Activated T-helper 17 cell treated with anti-CD3 and anti-CD28 coated beads, Interleukin-2, amount 50 U/mL, for 72 hours (primary cell): ENCODE measurements around the gene EPM2AIP1. TPM values are rescaled to one million over a fixed set of nuclear protein-coding genes. Genes with fewer than 3 reads are reported as not detected.

ENCODE experiments used
- ATAC-seq: fragments of 150-1000 bp; cut with Tn5 transposase; replicated peaks from 2 replicates; pipeline ENCODE4 v1.10.0; 2021; ENCODE audit warnings: mild to moderate bottlenecking, moderate library complexity
- H3K27ac Mint-ChIP-seq: one replicate; pipeline ENCODE4 v1.8.0; 2022; ENCODE audit warnings: mixed read lengths
- H3K27me3 Mint-ChIP-seq: one replicate; pipeline ENCODE4 v1.8.0; 2022; ENCODE audit warnings: mixed read lengths
- H3K36me3 Mint-ChIP-seq: one replicate; pipeline ENCODE4 v1.8.0; 2022; ENCODE audit warnings: low read depth, mild to moderate bottlenecking, mixed read lengths
- H3K4me1 Mint-ChIP-seq: one replicate; pipeline ENCODE4 v1.8.0; 2022; ENCODE audit warnings: mixed read lengths
- H3K4me3 Mint-ChIP-seq: one replicate; pipeline ENCODE4 v1.8.0; 2022; ENCODE audit warnings: mild to moderate bottlenecking, mixed read lengths
- H3K9me3 Mint-ChIP-seq: one replicate; pipeline ENCODE4 v1.8.0; 2022; ENCODE audit warnings: mixed read lengths
- total RNA-seq, 2 donors: library from RNA; stranded (reverse); gene quantifications; one replicate each; pipeline ENCODE4 v1.2.3, GENCODE V29; 2022

EPM2AIP1 gene
- total RNA-seq, 2 donors from 2014 or later: 14.8 to 21.0 TPM

DNA sequence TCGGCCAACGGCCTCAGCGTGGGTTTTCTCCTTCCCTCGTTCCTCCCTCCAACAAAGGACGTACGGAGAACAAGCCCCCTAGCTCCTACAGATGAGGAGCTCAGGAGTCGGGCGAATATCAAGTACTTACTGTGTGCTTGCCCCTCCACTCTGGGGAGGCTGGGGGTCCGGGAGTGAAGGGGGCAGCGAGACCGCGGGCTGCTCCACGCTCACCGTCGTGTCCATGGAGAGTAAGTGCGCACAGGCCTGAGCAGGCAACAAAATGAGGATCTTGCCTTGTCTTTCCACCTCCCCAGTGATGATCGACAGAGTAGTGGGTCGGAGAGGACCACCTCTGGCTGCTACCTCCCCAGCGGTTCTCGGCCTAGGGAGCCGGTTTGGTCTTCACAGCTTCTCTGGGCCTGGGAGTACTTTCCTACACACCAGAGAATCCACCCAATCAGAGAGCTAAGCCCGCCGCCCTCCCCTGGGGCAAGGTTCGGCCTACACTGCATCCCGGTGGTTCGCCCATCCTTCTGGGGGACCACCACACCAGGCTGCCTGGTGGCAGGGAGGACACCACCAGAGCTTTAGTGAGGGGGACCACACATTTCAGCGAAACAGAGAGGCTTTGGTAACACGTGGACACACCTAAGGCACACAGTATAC lies 47.5 kb downstream of the EPM2AIP1 start:
- Mint-ChIP-seq H3K4me1 (no peaks in the 10 kb centered on the region), H3K36me3 (no peaks in the 10 kb centered on the region), H3K4me3 (peak overlapping the region; percentile 70), H3K27me3 (no peaks in the 10 kb centered on the region), H3K27ac (no peak overlapping the region), H3K9me3 (peaks cover 13% of the 10 kb centered on the region)
- no peak for ATAC-seq

GRCh38 chr3:36944641-36945270 lies 48.2 kb downstream of the EPM2AIP1 start, which contains the start of gene TRANK1:
Gene TRANK1 (minus strand): TSS chr3:36945054. CDS start chr3:36944809, 245 bp downstream.
- Mint-ChIP-seq H3K9me3 (peaks cover 13% of the 10 kb centered on the region), H3K27ac (no peak within 1 kb of the TSS), H3K27me3 (no peaks in the 10 kb centered on the region), H3K4me1 (no peaks in the 10 kb centered on the region), H3K4me3 (peak within 1 kb of the TSS; percentile 75), H3K36me3 (no peaks in the 10 kb centered on the region)
- peak; percentile 82 for ATAC-seq

GRCh38 chr3:36944012-36944640 lies 48.8 kb downstream of the EPM2AIP1 start:
- no peaks in the 10 kb centered on the region for H3K27me3 Mint-ChIP-seq
- no peak overlapping the region for H3K27ac Mint-ChIP-seq
- ATAC-seq: peak; percentile 64
- H3K9me3 Mint-ChIP-seq: peaks cover 10% of the 10 kb centered on the region
- no peaks in the 10 kb centered on the region for H3K4me1 Mint-ChIP-seq
- peak overlapping the region; percentile 75 for H3K4me3 Mint-ChIP-seq
- H3K36me3 Mint-ChIP-seq: no peaks in the 10 kb centered on the region

DNA sequence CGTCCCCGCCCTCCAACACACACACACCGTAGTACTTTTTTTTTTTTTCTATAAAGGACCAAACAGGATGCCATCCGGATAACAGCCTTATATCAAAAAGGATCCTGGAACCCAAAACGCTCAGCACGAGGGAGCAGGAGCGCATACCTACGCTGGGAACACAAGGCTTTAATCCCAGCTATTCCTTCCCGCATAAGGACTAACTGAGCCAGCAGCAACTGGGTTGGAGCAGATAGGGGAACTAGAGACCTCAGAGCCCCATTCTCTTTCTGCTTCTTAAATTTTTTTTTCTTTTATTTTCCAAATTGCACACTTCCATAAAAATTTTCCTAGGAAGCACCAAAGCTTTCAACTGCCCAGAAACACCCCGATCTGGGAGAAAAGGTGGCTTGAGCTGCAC lies 49.3 kb downstream of the EPM2AIP1 start:
- no peak for ATAC-seq
- Mint-ChIP-seq H3K27ac (no peak overlapping the region), H3K27me3 (no peaks in the 10 kb centered on the region), H3K36me3 (no peaks in the 10 kb centered on the region), H3K4me3 (peak overlapping the region; percentile 75), H3K9me3 (peaks cover 4% of the 10 kb centered on the region), H3K4me1 (no peaks in the 10 kb centered on the region)

GRCh38 chr3:36942638-36943248 lies 50.2 kb downstream of the EPM2AIP1 start:
- Mint-ChIP-seq H3K27me3 (no peaks in the 10 kb centered on the region), H3K4me3 (no peak overlapping the region), H3K27ac (no peak overlapping the region), H3K36me3 (no peaks in the 10 kb centered on the region), H3K9me3 (no peaks in the 10 kb centered on the region), H3K4me1 (no peaks in the 10 kb centered on the region)
- no peak for ATAC-seq

DNA sequence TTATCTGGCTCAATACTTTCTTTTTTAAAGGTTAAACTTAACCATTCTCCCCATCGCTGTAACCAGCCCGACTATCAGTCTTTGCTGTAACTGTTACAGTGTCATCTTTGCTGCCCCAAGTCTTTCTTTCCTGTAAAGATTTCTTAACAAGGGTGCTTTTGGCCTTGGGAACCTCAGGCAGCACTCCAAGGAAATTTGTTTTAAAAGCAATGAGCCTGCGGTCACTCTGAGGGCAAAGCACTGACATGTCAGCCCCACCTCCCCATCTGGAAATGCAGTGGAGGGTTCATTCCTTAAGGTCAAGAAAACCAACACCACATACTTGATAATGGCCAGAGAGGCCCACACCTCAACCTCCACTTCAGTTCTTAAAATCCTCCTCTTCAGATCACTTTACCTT lies 51.3 kb downstream of the EPM2AIP1 start:
- Mint-ChIP-seq H3K4me1 (no peaks in the 10 kb centered on the region), H3K27me3 (no peaks in the 10 kb centered on the region), H3K4me3 (no peak overlapping the region), H3K27ac (no peak overlapping the region), H3K36me3 (no peaks in the 10 kb centered on the region), H3K9me3 (no peaks in the 10 kb centered on the region)
- ATAC-seq: no peak

GRCh38 chr3:36941162-36941561 lies 51.8 kb downstream of the EPM2AIP1 start:
- no peaks in the 10 kb centered on the region for H3K9me3 Mint-ChIP-seq

GRCh38 chr3:36937492-36937891 lies 55.4 kb downstream of the EPM2AIP1 start:
- H3K4me3 Mint-ChIP-seq: no peak overlapping the region
- no peaks in the 10 kb centered on the region for H3K36me3 Mint-ChIP-seq
- no peak overlapping the region for H3K27ac Mint-ChIP-seq
- ATAC-seq: no peak
- no peaks in the 10 kb centered on the region for H3K27me3 Mint-ChIP-seq
- no peaks in the 10 kb centered on the region for H3K4me1 Mint-ChIP-seq
- no peaks in the 10 kb centered on the region for H3K9me3 Mint-ChIP-seq

More at GRCh38 chr3:36941162-36941561, 51.8 kb downstream of the EPM2AIP1 start:
- Mint-ChIP-seq H3K27me3 (no peaks in the 10 kb centered on the region), H3K4me3 (no peak overlapping the region), H3K36me3 (no peaks in the 10 kb centered on the region), H3K27ac (no peak overlapping the region), H3K4me1 (no peaks in the 10 kb centered on the region)
- no peak for ATAC-seq

Other genes with a start within 250 kb of the EPM2AIP1 start
- gene DCLK3, start 228.6 kb downstream of the EPM2AIP1 start, total RNA-seq: under 1 TPM in 1 of 2 donors, not detected in 1; 0.05 TPM
- gene TRANK1, start 48.1 kb downstream of the EPM2AIP1 start, total RNA-seq: 10 to 100 TPM; 12.3 to 12.8 TPM
- 10 to 100 TPM; 47.5 to 62.2 TPM for gene MLH1, start 387 bp upstream of the EPM2AIP1 start, total RNA-seq
- gene LRRFIP2, start 181.5 kb upstream of the EPM2AIP1 start, total RNA-seq: 10 to 100 TPM; 36.6 to 41.3 TPM